ENCODE measurements around the gene QPRT.

GRCh38 chr16:29694384-29695195 is 15.6 kb downstream of the QPRT start:
- TF ChIP-seq, protein P1, sequence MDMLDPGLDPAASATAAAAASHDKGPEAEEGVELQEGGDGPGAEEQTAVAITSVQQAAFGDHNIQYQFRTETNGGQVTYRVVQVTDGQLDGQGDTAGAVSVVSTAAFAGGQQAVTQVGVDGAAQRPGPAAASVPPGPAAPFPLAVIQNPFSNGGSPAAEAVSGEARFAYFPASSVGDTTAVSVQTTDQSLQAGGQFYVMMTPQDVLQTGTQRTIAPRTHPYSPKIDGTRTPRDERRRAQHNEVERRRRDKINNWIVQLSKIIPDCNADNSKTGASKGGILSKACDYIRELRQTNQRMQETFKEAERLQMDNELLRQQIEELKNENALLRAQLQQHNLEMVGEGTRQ (IDR thresholded peaks at IDR 0.05; ENCODE audit: borderline replicate concordance, low read depth, low read length) = no peak
- TF ChIP-seq CHD2 (IDR thresholded peaks at IDR 0.05; ENCODE audit: low read length, partially characterized antibody) (no peak), CTCF (IDR thresholded peaks at IDR 0.05) (no peak), EP300 (IDR thresholded peaks at IDR 0.05; ENCODE audit: borderline replicate concordance in 1 of 2, low read depth in 1 of 2, low read length in 1 of 2) (no peak), MEF2A (IDR thresholded peaks at IDR 0.05; ENCODE audit: borderline replicate concordance, low read depth) (no peak), TCF12 (IDR thresholded peaks at IDR 0.05) (no peak), EZH2phosphoT487 (IDR thresholded peaks at IDR 0.05; ENCODE audit: borderline replicate concordance, low read depth) (no peak), NRF1 (IDR thresholded peaks at IDR 0.05; ENCODE audit: low read depth, low read length) (no peak), GABPA (IDR thresholded peaks at IDR 0.05; ENCODE audit: low read depth) (no peak), POLR2AphosphoS5 (IDR thresholded peaks at IDR 0.05; ENCODE audit: low read depth, low read length) (no peak), TEAD4 (IDR thresholded peaks at IDR 0.05; ENCODE audit: borderline replicate concordance, insufficient read depth) (no peak)
- TF ChIP-seq, protein P2, sequence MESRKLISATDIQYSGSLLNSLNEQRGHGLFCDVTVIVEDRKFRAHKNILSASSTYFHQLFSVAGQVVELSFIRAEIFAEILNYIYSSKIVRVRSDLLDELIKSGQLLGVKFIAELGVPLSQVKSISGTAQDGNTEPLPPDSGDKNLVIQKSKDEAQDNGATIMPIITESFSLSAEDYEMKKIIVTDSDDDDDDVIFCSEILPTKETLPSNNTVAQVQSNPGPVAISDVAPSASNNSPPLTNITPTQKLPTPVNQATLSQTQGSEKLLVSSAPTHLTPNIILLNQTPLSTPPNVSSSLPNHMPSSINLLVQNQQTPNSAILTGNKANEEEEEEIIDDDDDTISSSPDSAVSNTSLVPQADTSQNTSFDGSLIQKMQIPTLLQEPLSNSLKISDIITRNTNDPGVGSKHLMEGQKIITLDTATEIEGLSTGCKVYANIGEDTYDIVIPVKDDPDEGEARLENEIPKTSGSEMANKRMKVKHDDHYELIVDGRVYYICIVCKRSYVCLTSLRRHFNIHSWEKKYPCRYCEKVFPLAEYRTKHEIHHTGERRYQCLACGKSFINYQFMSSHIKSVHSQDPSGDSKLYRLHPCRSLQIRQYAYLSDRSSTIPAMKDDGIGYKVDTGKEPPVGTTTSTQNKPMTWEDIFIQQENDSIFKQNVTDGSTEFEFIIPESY (IDR thresholded peaks at IDR 0.05; ENCODE audit: borderline replicate concordance, low read depth) = no peak

All from SK-N-SH (cell line).